GM03348 (cell line): Measurements from ENCODE around the gene EPS8L2.

ENCODE experiments used
- DNase-seq: peaks from one replicate; pipeline ENCODE4 v3.0.0; 2012; ENCODE audit warnings: low spot score

Gene EPS8L2

GRCh38 chr11:705646-706438, at the start of gene EPS8L2:
TSS of gene EPS8L2 (plus strand) at chr11:706231. CDS start at chr11:709408, 3,177 bp downstream.
- DNase-seq, result peak; percentile 59

GRCh38 chr11:656426-656825, 49.6 kb upstream of the EPS8L2 start:
- DNase-seq, result no peak

GRCh38 chr11:656866-657265, 49.2 kb upstream of the EPS8L2 start:
- DNase-seq, result no peak

- DNase-seq, result no peak
Measured at GRCh38 chr11:657691-658126, 48.3 kb upstream of the EPS8L2 start.

- DNase-seq, result no peak
Measured at GRCh38 chr11:659532-660085, 46.4 kb upstream of the EPS8L2 start.

GRCh38 chr11:660281-660680, 45.8 kb upstream of the EPS8L2 start:
- DNase-seq, result no peak

GRCh38 chr11:660681-661444, 45.2 kb upstream of the EPS8L2 start:
- no peak for DNase-seq

- DNase-seq, result peak; percentile 87
Measured at GRCh38 chr11:662689-663274, 43.2 kb upstream of the EPS8L2 start.

GRCh38 chr11:665062-665703, 40.8 kb upstream of the EPS8L2 start:
- no peak for DNase-seq

- DNase-seq, result peak; percentile 88
Measured at GRCh38 chr11:665704-666281, 40.2 kb upstream of the EPS8L2 start.

- no peak for DNase-seq
Measured at GRCh38 chr11:673866-674265, 32.2 kb upstream of the EPS8L2 start.

GRCh38 chr11:674406-674805, 31.6 kb upstream of the EPS8L2 start:
- DNase-seq, result no peak

- DNase-seq, result no peak
Measured at GRCh38 chr11:678297-678696, 27.7 kb upstream of the EPS8L2 start.

GRCh38 chr11:679271-680207, 26.5 kb upstream of the EPS8L2 start:
- DNase-seq, result no peak

- DNase-seq, result no peak
Measured at GRCh38 chr11:680476-680875, 25.6 kb upstream of the EPS8L2 start.

- no peak for DNase-seq
Measured at GRCh38 chr11:680970-681369, 25.1 kb upstream of the EPS8L2 start.

GRCh38 chr11:686451-687243, 19.4 kb upstream of the EPS8L2 start:
- no peak for DNase-seq

GRCh38 chr11:687751-688150, 18.3 kb upstream of the EPS8L2 start:
- no peak for DNase-seq

- DNase-seq, result no peak
Measured at GRCh38 chr11:688681-689080, 17.4 kb upstream of the EPS8L2 start.

- DNase-seq, result no peak
Measured at GRCh38 chr11:689625-690024, 16.4 kb upstream of the EPS8L2 start.
